Measurements from ENCODE around the gene PLOD2.

Gene PLOD2

GRCh38 chr3:146100825-146101444, 60.0 kb downstream of the PLOD2 start:
- DNase-seq (ENCODE audit: low read depth, low spot score) = no peak

GRCh38 chr3:146100180-146100579, 60.8 kb downstream of the PLOD2 start:
- DNase-seq (ENCODE audit: low read depth, low spot score) = no peak

GRCh38 chr3:146099316-146099715, 61.7 kb downstream of the PLOD2 start:
- DNase-seq (ENCODE audit: low read depth, low spot score) = no peak

- no peak for DNase-seq (ENCODE audit: low read depth, low spot score)
These were observed 67.1 kb downstream of the PLOD2 start for GRCh38 chr3:146093896-146094295.

- DNase-seq (ENCODE audit: low read depth, low spot score) = peak; percentile 27
These were observed 68.8 kb downstream of the PLOD2 start for GRCh38 chr3:146092230-146092629.

GRCh38 chr3:146091397-146091796, 69.6 kb downstream of the PLOD2 start:
- DNase-seq (ENCODE audit: low read depth, low spot score) = no peak

GRCh38 chr3:146090521-146090920, 70.5 kb downstream of the PLOD2 start:
- no peak for DNase-seq (ENCODE audit: low read depth, low spot score)

GRCh38 chr3:146088840-146089239, 72.1 kb downstream of the PLOD2 start:
- no peak for DNase-seq (ENCODE audit: low read depth, low spot score)

- no peak for DNase-seq (ENCODE audit: low read depth, low spot score)
These were observed 73.9 kb downstream of the PLOD2 start for GRCh38 chr3:146087116-146087515.

GRCh38 chr3:146086211-146086610, 74.8 kb downstream of the PLOD2 start:
- no peak for DNase-seq (ENCODE audit: low read depth, low spot score)

GRCh38 chr3:146085678-146086077, 75.3 kb downstream of the PLOD2 start:
- no peak for DNase-seq (ENCODE audit: low read depth, low spot score)

- no peak for DNase-seq (ENCODE audit: low read depth, low spot score)
These were observed 80.4 kb downstream of the PLOD2 start for GRCh38 chr3:146080578-146080977.

- DNase-seq (ENCODE audit: low read depth, low spot score) = no peak
These were observed 83.0 kb downstream of the PLOD2 start for GRCh38 chr3:146078031-146078430.

GRCh38 chr3:146077181-146077580, 83.8 kb downstream of the PLOD2 start:
- peak; percentile 41 for DNase-seq (ENCODE audit: low read depth, low spot score)

- no peak for DNase-seq (ENCODE audit: low read depth, low spot score)
These were observed 88.2 kb downstream of the PLOD2 start for GRCh38 chr3:146072824-146073223.

GRCh38 chr3:146072061-146072460, 88.9 kb downstream of the PLOD2 start:
- peak; percentile 23 for DNase-seq (ENCODE audit: low read depth, low spot score)

GRCh38 chr3:146071632-146072031, 89.4 kb downstream of the PLOD2 start:
- DNase-seq (ENCODE audit: low read depth, low spot score) = no peak

- peak; percentile 9 for DNase-seq (ENCODE audit: low read depth, low spot score)
These were observed 93.9 kb downstream of the PLOD2 start for GRCh38 chr3:146067048-146067447.

- peak; percentile 77 for DNase-seq (ENCODE audit: low read depth, low spot score)
These were observed 95.4 kb downstream of the PLOD2 start for GRCh38 chr3:146065573-146066006.

GRCh38 chr3:146058241-146058640, 102.7 kb downstream of the PLOD2 start:
- DNase-seq (ENCODE audit: low read depth, low spot score) = no peak

- DNase-seq (ENCODE audit: low read depth, low spot score) = no peak
These were observed 108.1 kb downstream of the PLOD2 start for GRCh38 chr3:146052791-146053310.

GRCh38 chr3:146052056-146052790, 108.8 kb downstream of the PLOD2 start:
- no peak for DNase-seq (ENCODE audit: low read depth, low spot score)

GRCh38 chr3:146050691-146051090, 110.3 kb downstream of the PLOD2 start:
- DNase-seq (ENCODE audit: low read depth, low spot score) = no peak

All from astrocyte of the hippocampus (primary cell).